ENCODE measurements around the gene RALGPS1. TPM values are rescaled to one million over a fixed set of nuclear protein-coding genes. Genes with fewer than 3 reads are reported as not detected.
"Not testable (repeated sequence)": the region's sequence is repeated elsewhere in the genome, so short reads cannot be mapped to it uniquely, and the experiment has no call there.

RALGPS1 gene
- total and polyA plus RNA-seq, 4 donors = 34.4 to 80.9 (median 73.2) TPM

DNA sequence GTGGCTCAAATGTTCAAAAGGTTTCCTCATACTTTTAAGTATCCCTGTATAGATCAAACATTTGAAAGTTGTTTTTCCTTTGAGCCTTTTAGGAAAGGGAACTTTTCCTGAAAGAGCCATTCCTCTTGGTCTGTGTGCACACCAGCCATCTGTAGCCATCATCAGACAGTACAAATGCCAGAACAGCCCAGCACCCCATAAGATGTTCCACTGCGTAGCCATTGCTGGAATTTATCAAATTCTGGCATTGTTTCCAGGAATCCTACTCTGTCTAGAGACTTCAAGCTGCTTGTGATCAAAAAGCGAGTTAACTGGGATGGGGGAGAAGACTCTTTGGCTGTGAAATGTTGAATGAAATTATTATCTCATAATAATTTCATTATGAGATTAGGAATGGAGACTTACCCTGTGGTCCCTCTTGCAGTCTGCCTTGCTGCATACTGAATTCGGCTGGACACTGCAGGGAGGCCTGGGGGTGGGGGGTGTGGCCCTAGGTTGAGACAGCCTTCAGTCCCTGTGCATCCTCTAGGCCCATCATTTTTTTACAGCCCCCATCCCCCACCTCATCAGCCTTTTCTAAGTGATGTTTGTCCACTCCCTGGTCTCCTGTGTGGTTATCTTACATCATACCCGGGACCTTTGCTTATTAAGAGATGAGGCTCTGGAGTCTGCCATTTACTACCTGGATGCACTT is 99.8 kb downstream of the RALGPS1 start:
- DNase-seq (ENCODE audit: low read depth in 4 of 6, low spot score in 6 of 6) = peak in 2 of 6 donors; percentile 23 to 58
- Histone ChIP-seq H3K36me3 (ENCODE audit: control insufficient read depth, insufficient read depth, low read length) (no peaks in the 10 kb centered on the region), H3K27ac (ENCODE audit: low read depth, low read length) (no peak overlapping the region), H3K27me3 (ENCODE audit: control insufficient read depth, insufficient read depth, low read length) (no peaks in the 10 kb centered on the region), H3K4me3 (ENCODE audit: low read depth, low read length) (no peak overlapping the region), H3K4me1 (ENCODE audit: control insufficient read depth, insufficient read depth, low read length) (peaks cover 7% of the 10 kb centered on the region), H3K9me3 (ENCODE audit: control insufficient read depth, insufficient read depth, low read length) (no peaks in the 10 kb centered on the region)
- WGBS (ENCODE audit: insufficient coverage) = no CpG with 5 or more reads among the region's 4 CpGs

DNA sequence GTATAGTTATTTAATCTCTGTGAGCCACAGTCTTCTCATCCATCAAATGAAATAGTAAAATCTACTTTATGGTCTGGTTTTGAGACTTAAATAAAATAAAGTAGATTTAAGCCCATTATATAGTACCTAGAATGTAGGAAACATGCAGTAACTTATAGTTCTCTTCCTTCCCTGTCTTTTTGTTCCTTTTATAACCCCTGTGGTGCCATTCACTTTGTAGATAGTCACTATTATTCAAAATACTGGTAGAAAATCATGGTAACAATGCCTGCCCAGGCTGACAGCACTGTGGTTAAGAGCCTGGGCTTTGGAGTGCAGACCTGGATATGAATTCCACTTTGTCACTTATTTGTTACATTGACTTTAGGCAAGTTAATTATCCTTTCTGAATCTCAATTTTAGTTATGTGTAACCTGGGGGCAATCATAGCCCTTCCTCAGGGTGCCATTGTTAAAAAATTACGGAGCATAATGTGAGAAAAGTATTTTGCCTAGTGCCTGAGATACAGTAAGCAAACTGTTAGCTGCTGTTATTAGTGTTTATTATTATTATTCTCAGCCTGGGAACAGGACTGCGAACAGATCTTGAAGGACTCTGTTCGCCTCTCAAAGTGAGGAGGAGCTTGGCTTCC is 100.4 kb downstream of the RALGPS1 start:
- Histone ChIP-seq H3K4me1 (ENCODE audit: control insufficient read depth, insufficient read depth, low read length) (peaks cover 7% of the 10 kb centered on the region), H3K27ac (ENCODE audit: low read depth, low read length) (no peak overlapping the region), H3K36me3 (ENCODE audit: control insufficient read depth, insufficient read depth, low read length) (no peaks in the 10 kb centered on the region), H3K27me3 (ENCODE audit: control insufficient read depth, insufficient read depth, low read length) (no peaks in the 10 kb centered on the region), H3K4me3 (ENCODE audit: low read depth, low read length) (no peak overlapping the region), H3K9me3 (ENCODE audit: control insufficient read depth, insufficient read depth, low read length) (no peaks in the 10 kb centered on the region)
- peak in 1 of 6 donors; percentile 92 for DNase-seq (ENCODE audit: low read depth in 4 of 6, low spot score in 6 of 6)
- WGBS (ENCODE audit: insufficient coverage) = 85% methylated on average over 2 of the region's 3 CpGs

GRCh38 chr9:127015921-127016512 is 101.4 kb downstream of the RALGPS1 start:
- H3K9me3 ChIP-seq (ENCODE audit: control insufficient read depth, insufficient read depth, low read length) = no peaks in the 10 kb centered on the region
- 59% methylated on average over 3 of the region's 4 CpGs for WGBS (ENCODE audit: insufficient coverage)
- H3K27ac ChIP-seq (ENCODE audit: low read depth, low read length) = no peak overlapping the region
- no peaks in the 10 kb centered on the region for H3K36me3 ChIP-seq (ENCODE audit: control insufficient read depth, insufficient read depth, low read length)
- peak in 2 of 6 donors; percentile 17 to 42 for DNase-seq (ENCODE audit: low read depth in 4 of 6, low spot score in 6 of 6)
- peaks cover 7% of the 10 kb centered on the region for H3K4me1 ChIP-seq (ENCODE audit: control insufficient read depth, insufficient read depth, low read length)
- H3K4me3 ChIP-seq (ENCODE audit: low read depth, low read length) = no peak overlapping the region
- no peaks in the 10 kb centered on the region for H3K27me3 ChIP-seq (ENCODE audit: control insufficient read depth, insufficient read depth, low read length)

- not testable (repeated sequence) for H3K9me3 ChIP-seq (ENCODE audit: control insufficient read depth, insufficient read depth, low read length); H3K4me3 ChIP-seq (ENCODE audit: low read depth, low read length); DNase-seq (ENCODE audit: low read depth in 4 of 6, low spot score in 6 of 6); H3K27me3 ChIP-seq (ENCODE audit: control insufficient read depth, insufficient read depth, low read length); H3K27ac ChIP-seq (ENCODE audit: low read depth, low read length); H3K36me3 ChIP-seq (ENCODE audit: control insufficient read depth, insufficient read depth, low read length)
- H3K4me1 ChIP-seq (ENCODE audit: control insufficient read depth, insufficient read depth, low read length) = peaks cover 13% of the 10 kb centered on the region
- WGBS (ENCODE audit: insufficient coverage) = 97% methylated on average over 7 of the region's 9 CpGs
Measured at GRCh38 chr9:127017979-127018378, 103.4 kb downstream of the RALGPS1 start.

DNA sequence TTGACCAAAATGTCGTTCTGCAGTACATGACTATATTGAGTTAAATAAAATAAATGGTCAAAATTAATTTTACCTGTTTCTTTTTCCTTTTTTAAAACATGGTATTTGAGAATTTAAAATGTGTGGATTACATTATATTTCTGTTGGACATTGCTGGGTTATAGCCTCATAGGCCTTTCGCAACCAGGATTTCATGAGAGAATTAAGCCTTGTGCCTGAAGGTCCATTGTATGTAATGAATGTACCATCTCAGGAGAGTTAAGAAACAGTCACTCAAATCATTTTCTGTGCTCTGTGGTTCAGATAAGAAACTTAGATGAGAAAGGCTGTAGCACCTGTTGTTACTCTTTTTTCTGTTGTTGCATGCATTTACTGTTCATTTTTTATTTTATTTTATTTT is 104.4 kb downstream of the RALGPS1 start:
- no peak overlapping the region for H3K27ac ChIP-seq (ENCODE audit: low read depth, low read length)
- peaks cover 4% of the 10 kb centered on the region for H3K36me3 ChIP-seq (ENCODE audit: control insufficient read depth, insufficient read depth, low read length)
- H3K4me3 ChIP-seq (ENCODE audit: low read depth, low read length) = no peak overlapping the region
- no CpG with 5 or more reads among the region's 2 CpGs for WGBS (ENCODE audit: insufficient coverage)
- H3K27me3 ChIP-seq (ENCODE audit: control insufficient read depth, insufficient read depth, low read length) = no peaks in the 10 kb centered on the region
- no peak for DNase-seq (ENCODE audit: low read depth in 4 of 6, low spot score in 6 of 6)
- no peaks in the 10 kb centered on the region for H3K9me3 ChIP-seq (ENCODE audit: control insufficient read depth, insufficient read depth, low read length)
- peaks cover 13% of the 10 kb centered on the region for H3K4me1 ChIP-seq (ENCODE audit: control insufficient read depth, insufficient read depth, low read length)

- WGBS (ENCODE audit: insufficient coverage) = 100% methylated on average over 2 of the region's 4 CpGs
- no peaks in the 10 kb centered on the region for H3K27me3 ChIP-seq (ENCODE audit: control insufficient read depth, insufficient read depth, low read length)
- DNase-seq (ENCODE audit: low read depth in 4 of 6, low spot score in 6 of 6) = no peak
- peaks cover 4% of the 10 kb centered on the region for H3K36me3 ChIP-seq (ENCODE audit: control insufficient read depth, insufficient read depth, low read length)
- peaks cover 13% of the 10 kb centered on the region for H3K4me1 ChIP-seq (ENCODE audit: control insufficient read depth, insufficient read depth, low read length)
- no peak overlapping the region for H3K27ac ChIP-seq (ENCODE audit: low read depth, low read length)
- no peaks in the 10 kb centered on the region for H3K9me3 ChIP-seq (ENCODE audit: control insufficient read depth, insufficient read depth, low read length)
- H3K4me3 ChIP-seq (ENCODE audit: low read depth, low read length) = no peak overlapping the region
Measured at GRCh38 chr9:127020036-127020801, 105.6 kb downstream of the RALGPS1 start.

GRCh38 chr9:127020802-127021078 is 106.2 kb downstream of the RALGPS1 start:
- no peak for DNase-seq (ENCODE audit: low read depth in 4 of 6, low spot score in 6 of 6)
- Histone ChIP-seq H3K4me1 (ENCODE audit: control insufficient read depth, insufficient read depth, low read length) (peaks cover 13% of the 10 kb centered on the region), H3K9me3 (ENCODE audit: control insufficient read depth, insufficient read depth, low read length) (no peaks in the 10 kb centered on the region), H3K27ac (ENCODE audit: low read depth, low read length) (no peak overlapping the region), H3K27me3 (ENCODE audit: control insufficient read depth, insufficient read depth, low read length) (no peaks in the 10 kb centered on the region), H3K4me3 (ENCODE audit: low read depth, low read length) (no peak overlapping the region), H3K36me3 (ENCODE audit: control insufficient read depth, insufficient read depth, low read length) (peaks cover 4% of the 10 kb centered on the region)

- Histone ChIP-seq H3K4me1 (ENCODE audit: control insufficient read depth, insufficient read depth, low read length) (peaks cover 16% of the 10 kb centered on the region), H3K27ac (ENCODE audit: low read depth, low read length) (peak overlapping the region; percentile 79), H3K9me3 (ENCODE audit: control insufficient read depth, insufficient read depth, low read length) (no peaks in the 10 kb centered on the region), H3K4me3 (ENCODE audit: low read depth, low read length) (no peak overlapping the region), H3K27me3 (ENCODE audit: control insufficient read depth, insufficient read depth, low read length) (no peaks in the 10 kb centered on the region), H3K36me3 (ENCODE audit: control insufficient read depth, insufficient read depth, low read length) (peaks cover 4% of the 10 kb centered on the region)
- DNase-seq (ENCODE audit: low read depth in 4 of 6, low spot score in 6 of 6) = peak in 4 of 6 donors; percentile 43 to 92 (median 75)
- 21% methylated on average over 6 of the region's 10 CpGs for WGBS (ENCODE audit: insufficient coverage)
Measured at GRCh38 chr9:127021664-127022363, 107.2 kb downstream of the RALGPS1 start.

- peaks cover 4% of the 10 kb centered on the region for H3K36me3 ChIP-seq (ENCODE audit: control insufficient read depth, insufficient read depth, low read length)
- H3K27me3 ChIP-seq (ENCODE audit: control insufficient read depth, insufficient read depth, low read length) = no peaks in the 10 kb centered on the region
- WGBS (ENCODE audit: insufficient coverage) = 62% methylated on average over 2 of the region's 3 CpGs
- no peaks in the 10 kb centered on the region for H3K9me3 ChIP-seq (ENCODE audit: control insufficient read depth, insufficient read depth, low read length)
- DNase-seq (ENCODE audit: low read depth in 4 of 6, low spot score in 6 of 6) = peak in 1 of 6 donors; percentile 35
- peak overlapping the region; percentile 79 for H3K27ac ChIP-seq (ENCODE audit: low read depth, low read length)
- peaks cover 19% of the 10 kb centered on the region for H3K4me1 ChIP-seq (ENCODE audit: control insufficient read depth, insufficient read depth, low read length)
- H3K4me3 ChIP-seq (ENCODE audit: low read depth, low read length) = no peak overlapping the region
Measured at GRCh38 chr9:127022913-127023660, 108.5 kb downstream of the RALGPS1 start.

Data from spinal cord (tissue), 10 donors.